GM23338 (cell line): ENCODE results near the gene HNRNPL. TPM values are rescaled to one million over a fixed set of nuclear protein-coding genes. Genes with fewer than 3 reads are reported as not detected.

Source experiments
- ATAC-seq: fragments of 200-7000 bp; cut with Tn5 transposase; 3 replicates; pipeline ENCODE4 v1.9.1; 2020
- DNase-seq: peaks from one replicate; pipeline ENCODE4 v3.0.0-alpha.2; 2015; ENCODE audit warnings: low spot score
- H2AFZ ChIP-seq: fragments of 200-600 bp; sonication (generic); 2 replicates; pipeline ENCODE4 v1.8.0; 2016; ENCODE audit warnings: antibody characterized with exemption, mild to moderate bottlenecking, moderate library complexity
- H3F3A ChIP-seq: fragments of 200-600 bp; sonication (generic); replicated peaks from 2 replicates; pipeline ENCODE4 v1.8.0; 2017; ENCODE audit warnings: antibody characterized with exemption, mixed run types, low read depth
- H3K27ac ChIP-seq: fragments of 200-600 bp; sonication (generic); 2 replicates; pipeline ENCODE4 v1.6.1; 2016; ENCODE audit warnings: low read depth
- H3K27me3 ChIP-seq: fragments of 200-600 bp; sonication (generic); 2 replicates; pipeline ENCODE4 v1.8.0; 2016; ENCODE audit warnings: mild to moderate bottlenecking, mixed run types, moderate library complexity; ENCODE audit not compliant: insufficient read depth
- H3K36me3 ChIP-seq: fragments of 200-600 bp; sonication (generic); 2 replicates; pipeline ENCODE4 v1.8.0; 2016; ENCODE audit warnings: mild to moderate bottlenecking; ENCODE audit not compliant: insufficient read depth
- H3K4me1 ChIP-seq: fragments of 200-600 bp; sonication (generic); 2 replicates; pipeline ENCODE4 v1.8.0; 2016; ENCODE audit warnings: mild to moderate bottlenecking, moderate library complexity; ENCODE audit not compliant: insufficient read depth
- H3K4me2 ChIP-seq: fragments of 200-600 bp; sonication (generic); 2 replicates; pipeline ENCODE4 v1.7.1; 2017; ENCODE audit warnings: mixed run types
- H3K4me3 ChIP-seq: fragments of 200-600 bp; sonication (generic); 2 replicates; pipeline ENCODE4 v1.6.1; 2016; ENCODE audit warnings: mixed run types
- H3K79me2 ChIP-seq: fragments of 200-600 bp; sonication (generic); replicated peaks from 2 replicates; pipeline ENCODE4 v1.8.0; 2017; ENCODE audit warnings: mild to moderate bottlenecking; ENCODE audit not compliant: insufficient read depth
- H3K9me2 ChIP-seq: fragments of 200-600 bp; sonication (generic); 2 replicates; pipeline ENCODE4 v1.8.0; 2017; ENCODE audit not compliant: insufficient read depth
- H4K20me1 ChIP-seq: fragments of 200-600 bp; sonication (generic); replicated peaks from 2 replicates; pipeline ENCODE4 v1.8.0; 2017; ENCODE audit warnings: mild to moderate bottlenecking; ENCODE audit not compliant: insufficient read depth
- H3K27ac Mint-ChIP-seq: 2 replicates; pipeline ENCODE4 v1.8.0; 2020; ENCODE audit warnings: inconsistent platforms, mild to moderate bottlenecking, moderate library complexity, mixed read lengths
- H3K27me3 Mint-ChIP-seq: 3 replicates; pipeline ENCODE4 v1.8.0; 2022; ENCODE audit warnings: low read depth, mild to moderate bottlenecking, moderate library complexity, mixed read lengths, inconsistent platforms; ENCODE audit not compliant: insufficient read depth, poor library complexity
- H3K36me3 Mint-ChIP-seq: 3 replicates; pipeline ENCODE4 v1.8.0; 2021; ENCODE audit warnings: low read depth, mild to moderate bottlenecking, inconsistent platforms, moderate library complexity, mixed read lengths
- H3K4me1 Mint-ChIP-seq: 3 replicates; pipeline ENCODE4 v1.8.0; 2020; ENCODE audit warnings: mild to moderate bottlenecking, inconsistent platforms, mixed read lengths
- H3K4me3 Mint-ChIP-seq: 3 replicates; pipeline ENCODE4 v1.8.0; 2021; ENCODE audit warnings: moderate library complexity, mild to moderate bottlenecking, inconsistent platforms, mixed read lengths
- H3K9me3 Mint-ChIP-seq: 3 replicates; pipeline ENCODE4 v1.8.0; 2020; ENCODE audit warnings: moderate library complexity, mild to moderate bottlenecking, inconsistent platforms, mixed read lengths
- CREB1 ChIP-seq: fragments of 250-450 bp; sonication (Bioruptor Pico); IDR thresholded peaks from 2 replicates; pipeline ENCODE4 v1.5.0; 2020; ENCODE audit warnings: low read depth, mild to moderate bottlenecking, moderate library complexity
- CTCF ChIP-seq, 2 experiments: fragments of 200-600 bp in 1 of 2; sonication (generic) in 1 of 2; conservative IDR thresholded peaks; 2 replicates each; pipeline versions ENCODE4 v1.5.1 to v1.6.1; 2016 to 2017; ENCODE audit warnings: antibody characterized with exemption in 2 of 2, low read depth in 2 of 2, mild to moderate bottlenecking in 2 of 2, moderate library complexity in 1 of 2
- EZH2phosphoT487 ChIP-seq: fragments of 200-600 bp; sonication (generic); IDR thresholded peaks from one replicate; pipeline ENCODE4 v1.8.1; 2018; ENCODE audit warnings: antibody characterized with exemption; ENCODE audit not compliant: unreplicated experiment
- JUNB ChIP-seq: IDR thresholded peaks from one replicate; pipeline ENCODE4 v1.6.1; 2016; ENCODE audit warnings: antibody characterized with exemption; ENCODE audit not compliant: unreplicated experiment
- POLR2AphosphoS5 ChIP-seq: IDR thresholded peaks from 2 replicates; pipeline ENCODE4 v1.6.1; 2016; ENCODE audit warnings: antibody characterized with exemption, low read depth
- REST ChIP-seq: IDR thresholded peaks from one replicate; pipeline ENCODE4 v1.6.1; 2018; ENCODE audit warnings: antibody characterized with exemption; ENCODE audit not compliant: unreplicated experiment
- ZNF114 ChIP-seq: fragments of 250-450 bp; sonication (Bioruptor Pico); IDR thresholded peaks from 2 replicates; pipeline ENCODE4 v1.5.0; 2020; ENCODE audit warnings: mild to moderate bottlenecking, moderate library complexity
- polyA plus RNA-seq: library from polyadenylated mRNA; unstranded; fragments of >200 nt; fragmentation: Nextera tagmentation; extraction: Ambion mirVana; gene quantifications from 2 replicates; pipeline ENCODE4 v1.2.1, GENCODE V29; 2016
- total RNA-seq: library from RNA; depleted of rRNA; stranded (reverse); fragments of >200 nt; shearing (Covaris generic); gene quantifications from 2 replicates; pipeline ENCODE4 v1.2.3, GENCODE V29; 2014

HNRNPL gene
- total and polyA plus RNA-seq, 2 experiments from 2014 or later = 580 to 664 TPM

GRCh38 chr19:38870612-38871011, 20.8 kb upstream of the HNRNPL start:
- DNase-seq = no peak
- Histone ChIP-seq H3K79me2 (no peaks in the 10 kb centered on the region), H3K4me3 (peak overlapping the region; percentile 81; the same call in 1 of the 2 replicates), H3K9me2 (no peaks in the 10 kb centered on the region), H3K27me3 (peaks cover 19% of the 10 kb centered on the region), H3K4me2 (peak overlapping the region; percentile 91), H3K27ac (no peak overlapping the region), H3F3A (peaks cover 10% of the 10 kb centered on the region; the same call in 1 of the 2 replicates), H2AFZ (no peak overlapping the region; the same call in 1 of the 2 replicates), H4K20me1 (no peaks in the 10 kb centered on the region), H3K4me1 (no peaks in the 10 kb centered on the region), H3K36me3 (no peaks in the 10 kb centered on the region)
- Mint-ChIP-seq H3K4me1 (peaks cover 8% of the 10 kb centered on the region; the same call in 2 of the 3 replicates), H3K4me3 (peak overlapping the region; percentile 72), H3K36me3 (no peaks in the 10 kb centered on the region), H3K27ac (no peak overlapping the region), H3K27me3 (peaks cover 10% of the 10 kb centered on the region), H3K9me3 (no peaks in the 10 kb centered on the region; the same call in 2 of the 3 replicates)
- no peak for TF ChIP-seq CTCF (conservative IDR thresholded peaks at IDR 0.05; ENCODE audit: low read depth in 2 of 2)
- ATAC-seq = no peak

- Mint-ChIP-seq H3K9me3 (no peaks in the 10 kb centered on the region; the same call in 2 of the 3 replicates), H3K4me1 (peaks cover 8% of the 10 kb centered on the region; the same call in 2 of the 3 replicates), H3K27ac (no peak overlapping the region), H3K27me3 (peaks cover 11% of the 10 kb centered on the region), H3K4me3 (peak overlapping the region; percentile 78), H3K36me3 (no peaks in the 10 kb centered on the region)
- H3K79me2 ChIP-seq = no peaks in the 10 kb centered on the region
- peak overlapping the region; percentile 81 for H3K4me3 ChIP-seq
- H2AFZ ChIP-seq = peak overlapping the region; percentile 97
- DNase-seq (peak; percentile 81), ATAC-seq (peak; percentile 84)
- peaks cover 10% of the 10 kb centered on the region; the same call in 1 of the 2 replicates for H3F3A ChIP-seq
- no peaks in the 10 kb centered on the region for H4K20me1 ChIP-seq
- peaks cover 19% of the 10 kb centered on the region for H3K27me3 ChIP-seq
- H3K4me1 ChIP-seq = no peaks in the 10 kb centered on the region
- H3K36me3 ChIP-seq = no peaks in the 10 kb centered on the region
- peak overlapping the region; percentile 91 for H3K4me2 ChIP-seq
- no peak overlapping the region for H3K27ac ChIP-seq
- H3K9me2 ChIP-seq = no peaks in the 10 kb centered on the region
- TF ChIP-seq EZH2phosphoT487 = no peak
- no peak for TF ChIP-seq ZNF114 (CRISPR knock-in tag)
- peak; percentile 63 for TF ChIP-seq POLR2AphosphoS5
- no peak for TF ChIP-seq JUNB
- TF ChIP-seq CTCF (conservative IDR thresholded peaks at IDR 0.05; ENCODE audit: low read depth in 2 of 2) = peak; percentile 68 to 82
- no peak for TF ChIP-seq REST
- peak; percentile 35; the same call in 1 of the 2 replicates for TF ChIP-seq CREB1
Observed at GRCh38 chr19:38869836-38870607, 20.2 kb upstream of the HNRNPL start.
